DND-41 (cell line): ENCODE results near the gene ABI3BP.
"Not testable (repeated sequence)": the region's sequence is repeated elsewhere in the genome, so short reads cannot be mapped to it uniquely, and the experiment has no call there.

Experiments used
- ATAC-seq: fragments of 200-7000 bp; cut with Tn5 transposase; 3 replicates; pipeline ENCODE4 v1.9.1; 2021; ENCODE audit warnings: low read depth; ENCODE audit not compliant: insufficient read depth
- DNase-seq: peaks from one replicate; pipeline ENCODE4 v3.0.0-alpha.2; 2020
- H2AFZ ChIP-seq: 2 replicates; pipeline ENCODE4 v1.6.0; 2012; ENCODE audit warnings: low read depth, low read length
- H3K27ac ChIP-seq: 2 replicates; pipeline ENCODE4 v1.5.1; 2012; ENCODE audit warnings: low read length, inconsistent platforms
- H3K27me3 ChIP-seq: fragments of 200-600 bp; sonication (generic); 2 replicates; pipeline ENCODE4 v1.6.0; 2012; ENCODE audit warnings: low read length, mild to moderate bottlenecking, inconsistent platforms; ENCODE audit not compliant: insufficient read depth, poor library complexity
- H3K36me3 ChIP-seq: 2 replicates; pipeline ENCODE4 v1.5.1; 2012; ENCODE audit warnings: low read length, inconsistent platforms; ENCODE audit not compliant: insufficient read depth
- H3K4me1 ChIP-seq: 2 replicates; pipeline ENCODE4 v1.5.1; 2012; ENCODE audit warnings: mild to moderate bottlenecking, low read length; ENCODE audit not compliant: insufficient read depth
- H3K4me2 ChIP-seq: 2 replicates; pipeline ENCODE4 v1.6.0; 2012; ENCODE audit warnings: mild to moderate bottlenecking, moderate library complexity, low read length, inconsistent platforms; ENCODE audit not compliant: insufficient read depth
- H3K4me3 ChIP-seq, 2 experiments: fragments of 200-600 bp in 1 of 2; shearing (Covaris generic) in 1 of 2; 2 replicates each; pipeline ENCODE4 v1.5.1; 2012 to 2016; ENCODE audit warnings: inconsistent platforms in 2 of 2, low read length in 2 of 2, mild to moderate bottlenecking in 2 of 2, low read depth in 1 of 2, moderate library complexity in 1 of 2
- H3K79me2 ChIP-seq: 2 replicates; pipeline ENCODE4 v1.6.0; 2012; ENCODE audit warnings: low read length, inconsistent platforms; ENCODE audit not compliant: insufficient read depth
- H3K9ac ChIP-seq: 2 replicates; pipeline ENCODE4 v1.6.0; 2012; ENCODE audit warnings: low read depth, mild to moderate bottlenecking, inconsistent platforms, low read length, moderate library complexity
- H3K9me3 ChIP-seq: 2 replicates; pipeline ENCODE4 v1.5.1; 2012; ENCODE audit warnings: low read length, moderate library complexity, mild to moderate bottlenecking, inconsistent platforms; ENCODE audit not compliant: insufficient read depth, severe bottlenecking
- H4K20me1 ChIP-seq: 2 replicates; pipeline ENCODE4 v1.6.0; 2012; ENCODE audit warnings: low read length; ENCODE audit not compliant: insufficient read depth
- CTCF ChIP-seq: IDR thresholded peaks from 2 replicates; pipeline ENCODE4 v1.5.1; 2012; ENCODE audit warnings: borderline replicate concordance, low read length, moderate library complexity, mild to moderate bottlenecking; ENCODE audit not compliant: poor library complexity, severe bottlenecking; ENCODE audit errors: extremely low read depth
- EZH2 ChIP-seq: IDR thresholded peaks from 3 replicates; pipeline ENCODE4 v1.6.1; 2012; ENCODE audit warnings: borderline replicate concordance, low read depth, mild to moderate bottlenecking, moderate library complexity, low read length, inconsistent platforms; ENCODE audit not compliant: severe bottlenecking

Gene ABI3BP

DNA sequence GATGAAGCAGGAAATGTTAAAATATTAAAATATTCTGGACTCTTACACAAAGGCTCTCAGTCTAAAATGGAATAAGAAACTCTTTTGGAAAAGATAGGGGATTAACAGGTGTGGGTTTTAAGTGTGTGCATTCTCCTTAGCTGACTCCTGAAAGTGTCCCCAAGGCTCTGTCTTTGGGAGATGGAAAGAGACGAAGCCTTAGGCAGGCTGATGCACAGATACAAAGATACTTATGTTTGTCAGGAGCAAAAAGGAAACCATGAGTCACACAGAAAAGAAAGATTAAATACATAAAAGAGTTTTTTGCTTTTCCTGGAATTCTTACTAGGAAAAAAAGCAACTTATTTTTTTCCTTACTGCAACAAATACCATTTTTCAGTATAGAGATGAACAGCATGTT, 23.8 kb upstream of the ABI3BP start:
- no peak overlapping the region for H3K27ac ChIP-seq
- no peak for DNase-seq
- no peak overlapping the region for H3K4me2 ChIP-seq
- H3K79me2 ChIP-seq, result no peaks in the 10 kb centered on the region
- H3K4me1 ChIP-seq, result no peaks in the 10 kb centered on the region
- H2AFZ ChIP-seq, result no peak overlapping the region
- no peak for TF ChIP-seq EZH2
- TF ChIP-seq CTCF, result no peak
- H3K4me3 ChIP-seq, result no peak overlapping the region
- H3K27me3 ChIP-seq, result no peaks in the 10 kb centered on the region
- ATAC-seq, result no peak
- no peaks in the 10 kb centered on the region for H4K20me1 ChIP-seq
- H3K36me3 ChIP-seq, result no peaks in the 10 kb centered on the region
- H3K9ac ChIP-seq, result no peak overlapping the region
- no peaks in the 10 kb centered on the region for H3K9me3 ChIP-seq

GRCh38 chr3:101012312-101012711, 19.1 kb upstream of the ABI3BP start:
- not testable (repeated sequence) for H3K9me3 ChIP-seq, H3K27ac ChIP-seq, H3K27me3 ChIP-seq, H3K4me3 ChIP-seq, H2AFZ ChIP-seq, H3K9ac ChIP-seq, H3K36me3 ChIP-seq, ATAC-seq, DNase-seq, H3K4me1 ChIP-seq, H4K20me1 ChIP-seq, H3K4me2 ChIP-seq, H3K79me2 ChIP-seq

- TF ChIP-seq CTCF, result no peak
- no peak for TF ChIP-seq EZH2
- Histone ChIP-seq H4K20me1 (no peaks in the 10 kb centered on the region), H3K9ac (no peak overlapping the region), H2AFZ (no peak overlapping the region), H3K9me3 (no peaks in the 10 kb centered on the region), H3K27me3 (no peaks in the 10 kb centered on the region), H3K36me3 (no peaks in the 10 kb centered on the region), H3K4me1 (no peaks in the 10 kb centered on the region), H3K4me2 (no peak overlapping the region), H3K79me2 (no peaks in the 10 kb centered on the region), H3K4me3 (no peak overlapping the region), H3K27ac (no peak overlapping the region)
- no peak for ATAC-seq
- no peak for DNase-seq
Observed at GRCh38 chr3:101011136-101011535, 17.9 kb upstream of the ABI3BP start.

GRCh38 chr3:101010296-101010695, 17.1 kb upstream of the ABI3BP start:
- Histone ChIP-seq H3K4me1 (no peaks in the 10 kb centered on the region), H4K20me1 (no peaks in the 10 kb centered on the region), H3K27ac (no peak overlapping the region), H3K9ac (no peak overlapping the region), H3K4me3 (no peak overlapping the region), H3K9me3 (no peaks in the 10 kb centered on the region), H3K27me3 (no peaks in the 10 kb centered on the region), H3K36me3 (no peaks in the 10 kb centered on the region), H3K4me2 (no peak overlapping the region), H3K79me2 (no peaks in the 10 kb centered on the region), H2AFZ (no peak overlapping the region)
- ATAC-seq, result no peak
- DNase-seq, result no peak
- TF ChIP-seq EZH2, result no peak
